Natural killer cell treated with Interleukin-12 subunit alpha and Interleukin-12 subunit beta and Interleukin-15 and Interleukin-18, amount 100 ng/mL, for 72 hours (primary cell): ENCODE measurements around the gene PIK3IP1. TPM values are rescaled to one million over a fixed set of nuclear protein-coding genes. Genes with fewer than 3 reads are reported as not detected.
"Not testable (repeated sequence)": the region's sequence is repeated elsewhere in the genome, so short reads cannot be mapped to it uniquely, and the experiment has no call there.

Experiments used
- ATAC-seq, 2 donors: fragments of 150-1000 bp; cut with Tn5 transposase in 1 of 2; sonication (Bioruptor Pico), chemical (Tn5 transposase) in 1 of 2; 2 replicates each; pipeline ENCODE4 v1.10.0; 2021
- DNase-seq: peaks from one replicate; pipeline ENCODE4 v3.0.0; 2022; ENCODE audit warnings: low spot score
- H3K27ac Mint-ChIP-seq, 2 donors: 1 replicate in 1 of 2; 2 replicates in 1 of 2; pipeline ENCODE4 v1.8.0; 2022; ENCODE audit warnings: mixed read lengths in 2 of 2, mild to moderate bottlenecking in 1 of 2, moderate library complexity in 1 of 2
- H3K27me3 Mint-ChIP-seq, 2 donors: 1 replicate in 1 of 2; 2 replicates in 1 of 2; pipeline ENCODE4 v1.8.0; 2022; ENCODE audit warnings: mixed read lengths in 2 of 2
- H3K36me3 Mint-ChIP-seq: one replicate; pipeline ENCODE4 v1.8.0; 2022; ENCODE audit warnings: mixed read lengths
- H3K4me1 Mint-ChIP-seq, 2 donors: 1 replicate in 1 of 2; 2 replicates in 1 of 2; pipeline ENCODE4 v1.8.0; 2022; ENCODE audit warnings: low read depth in 2 of 2, mixed read lengths in 2 of 2, mild to moderate bottlenecking in 1 of 2
- H3K4me3 Mint-ChIP-seq: one replicate; pipeline ENCODE4 v1.8.0; 2022; ENCODE audit warnings: mixed read lengths
- H3K9me3 Mint-ChIP-seq: 2 replicates; pipeline ENCODE4 v1.8.0; 2022; ENCODE audit warnings: mixed read lengths
- total RNA-seq, 2 donors: library from RNA; stranded (reverse); gene quantifications; one replicate each; pipeline ENCODE4 v1.2.3, GENCODE V29; 2022

Gene PIK3IP1
- total RNA-seq, 2 donors from 2014 or later: 0.74 to 1.0 TPM

DNA sequence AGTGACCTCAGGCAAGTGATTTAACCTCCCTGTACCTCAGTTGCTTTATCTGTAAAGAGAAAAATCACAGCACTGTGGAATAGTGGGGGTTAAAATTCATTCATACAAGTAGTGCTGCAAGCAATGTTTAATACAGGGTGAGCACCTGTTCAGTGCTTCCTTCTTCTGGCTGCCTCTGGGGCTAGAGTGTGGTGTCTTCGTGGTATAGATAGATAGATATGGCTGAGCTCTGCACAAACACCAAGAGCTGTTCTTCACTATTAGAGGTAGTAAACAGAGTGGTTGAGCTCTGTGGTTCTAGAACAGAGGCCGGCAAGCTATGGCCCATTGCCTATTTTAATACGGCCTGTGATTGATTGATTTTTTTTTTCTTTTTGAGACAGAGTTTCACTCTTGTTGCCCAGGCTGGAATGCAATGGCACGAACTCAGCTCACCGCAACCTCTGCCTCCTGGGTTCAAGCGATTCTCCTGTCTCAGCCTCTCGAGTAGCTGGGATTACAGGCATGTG, 47.3 kb downstream of the PIK3IP1 start:
- Mint-ChIP-seq H3K4me1 (peaks cover 32 to 44% of the 10 kb centered on the region in 2 donors), H3K36me3 (peaks cover 15% of the 10 kb centered on the region), H3K9me3 (no peaks in the 10 kb centered on the region), H3K27ac (peak overlapping the region in 1 of 2 donors; percentile 48), H3K27me3 (no peaks in the 10 kb centered on the region), H3K4me3 (no peak overlapping the region)
- DNase-seq: no peak
- ATAC-seq: no peak

DNA sequence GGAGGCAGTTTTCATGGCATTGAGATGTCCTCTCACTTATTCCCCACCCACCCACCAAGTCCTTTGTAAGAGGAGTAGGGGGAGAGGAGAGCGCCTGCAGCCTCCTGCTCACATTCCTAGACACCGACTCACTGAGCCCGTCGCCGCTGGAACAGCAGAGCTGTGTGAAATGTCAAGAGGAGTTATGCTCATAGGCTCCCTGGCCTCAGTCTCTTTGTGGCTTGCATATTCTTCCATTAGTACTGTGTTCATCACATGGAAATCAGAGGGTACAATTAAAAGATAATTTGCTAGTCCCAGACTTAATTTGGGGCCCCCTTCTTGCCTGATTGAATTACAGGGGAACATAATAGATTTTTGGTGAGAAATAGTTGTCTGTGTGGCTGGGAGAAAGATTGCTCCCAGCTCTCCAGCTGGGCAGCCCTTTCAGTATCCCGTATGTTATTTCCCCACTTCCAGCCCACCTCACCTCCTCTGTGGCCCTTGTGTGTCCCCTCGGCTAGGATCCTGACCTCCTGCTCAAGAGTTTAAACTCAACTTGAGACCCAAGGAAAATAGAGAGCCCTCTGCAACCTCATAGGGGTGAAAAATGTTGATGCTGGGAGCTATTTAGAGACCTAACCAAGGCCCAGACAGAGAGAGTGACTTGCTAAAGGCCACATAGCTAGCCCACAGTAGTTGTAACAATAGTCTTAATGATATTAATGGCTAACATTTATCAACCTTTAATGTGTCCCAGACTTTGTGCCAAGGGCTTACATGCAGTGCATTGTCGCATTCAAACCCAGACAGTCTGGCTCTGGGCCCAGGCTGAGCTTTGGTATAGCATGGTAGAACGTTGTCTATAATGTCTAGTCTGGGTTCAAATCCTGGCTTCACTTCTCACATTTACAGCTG, 48.0 kb downstream of the PIK3IP1 start:
- Mint-ChIP-seq H3K27me3 (no peaks in the 10 kb centered on the region), H3K27ac (peak overlapping the region in 1 of 2 donors; percentile 48), H3K4me1 (peaks cover 39 to 49% of the 10 kb centered on the region in 2 donors), H3K36me3 (peaks cover 19% of the 10 kb centered on the region), H3K9me3 (no peaks in the 10 kb centered on the region), H3K4me3 (no peak overlapping the region)
- ATAC-seq (no peak), DNase-seq (no peak)

DNA sequence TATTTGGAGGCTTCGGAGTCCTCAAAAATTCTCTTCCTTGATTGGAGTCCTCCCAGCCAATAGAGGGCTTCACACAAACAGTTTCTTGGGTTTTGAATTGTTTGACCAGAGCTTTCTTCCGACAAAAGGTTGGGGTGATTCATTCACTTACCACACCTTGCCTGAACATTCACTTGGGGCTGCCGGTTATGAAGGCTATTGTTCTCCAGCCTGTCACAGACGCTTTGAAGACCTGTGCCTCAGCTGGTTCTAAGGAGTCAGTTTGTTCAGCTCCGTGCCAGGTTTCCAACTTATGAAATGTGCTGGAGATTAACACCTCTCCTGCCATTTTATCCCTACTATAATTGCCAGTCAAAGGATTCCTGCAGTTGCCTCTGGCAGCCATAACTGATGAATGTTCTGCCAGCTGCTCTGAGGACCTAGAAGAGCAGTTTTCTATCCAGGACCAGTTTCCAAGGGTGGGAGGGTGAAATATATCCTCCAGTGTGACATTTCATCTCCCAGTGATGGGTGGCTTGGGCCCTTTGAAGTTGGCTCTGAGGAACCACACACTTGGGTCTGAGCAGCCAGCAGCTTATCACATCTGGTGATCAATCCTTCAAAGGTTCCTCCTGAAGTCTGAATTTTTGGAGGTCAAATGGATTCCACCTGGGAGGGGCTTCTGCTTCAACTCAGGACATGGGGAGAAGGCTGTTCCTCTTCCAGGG, 48.8 kb downstream of the PIK3IP1 start:
- peak overlapping the region in 1 of 2 donors; percentile 35 for H3K27ac Mint-ChIP-seq
- peaks cover 42 to 54% of the 10 kb centered on the region in 2 donors for H3K4me1 Mint-ChIP-seq
- ATAC-seq: no peak
- no peak for DNase-seq
- peaks cover 19% of the 10 kb centered on the region for H3K36me3 Mint-ChIP-seq
- H3K4me3 Mint-ChIP-seq: no peak overlapping the region
- no peaks in the 10 kb centered on the region for H3K9me3 Mint-ChIP-seq
- no peaks in the 10 kb centered on the region for H3K27me3 Mint-ChIP-seq

DNA sequence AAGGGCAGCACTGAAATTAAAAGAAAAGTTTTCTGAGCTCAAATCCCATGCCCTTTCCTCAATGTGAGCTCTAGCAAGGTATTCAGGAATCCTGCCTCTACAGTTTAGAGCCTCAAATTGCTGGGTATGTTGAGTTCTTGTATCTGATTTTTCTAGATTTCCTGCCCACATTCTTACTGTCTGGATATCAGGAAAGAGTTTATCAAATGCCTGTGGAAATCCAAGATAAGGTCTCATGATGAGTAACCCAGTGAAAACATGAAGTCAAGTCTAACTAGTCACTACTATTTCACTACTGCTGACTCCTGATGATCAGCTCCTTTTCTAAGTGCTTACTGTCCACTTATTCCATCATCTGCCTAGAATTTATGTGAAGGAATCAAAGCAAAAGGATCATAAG, 50.4 kb downstream of the PIK3IP1 start:
- ATAC-seq: no peak
- no peak for DNase-seq
- H3K27ac Mint-ChIP-seq: peak overlapping the region in 1 of 2 donors; percentile 30
- peaks cover 19% of the 10 kb centered on the region for H3K36me3 Mint-ChIP-seq
- no peaks in the 10 kb centered on the region for H3K27me3 Mint-ChIP-seq
- peaks cover 40 to 50% of the 10 kb centered on the region in 2 donors for H3K4me1 Mint-ChIP-seq
- H3K9me3 Mint-ChIP-seq: no peaks in the 10 kb centered on the region
- H3K4me3 Mint-ChIP-seq: peak overlapping the region; percentile 50

DNA sequence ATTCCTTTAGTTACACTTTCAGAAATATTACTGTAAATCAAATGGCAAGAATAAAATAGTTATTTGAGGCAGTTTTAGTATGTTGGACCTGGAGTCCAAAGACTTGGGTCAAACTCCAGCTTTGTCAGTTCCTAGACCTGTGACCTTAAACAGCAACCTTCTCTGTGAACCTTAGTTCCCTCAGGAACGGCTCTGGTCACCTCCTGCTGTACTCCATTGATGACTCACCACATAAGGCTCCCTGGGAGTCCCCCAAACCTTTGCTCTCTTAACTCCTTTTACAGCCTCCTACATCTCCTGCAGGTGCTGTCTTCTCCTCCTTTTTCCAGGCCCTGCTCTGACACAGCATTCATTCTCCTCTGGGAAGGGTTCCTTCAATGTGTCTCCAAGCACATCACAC, 51.1 kb downstream of the PIK3IP1 start:
- peaks cover 37 to 47% of the 10 kb centered on the region in 2 donors for H3K4me1 Mint-ChIP-seq
- no peaks in the 10 kb centered on the region for H3K9me3 Mint-ChIP-seq
- H3K27ac Mint-ChIP-seq: peak overlapping the region in 1 of 2 donors; percentile 30
- DNase-seq: no peak
- peaks cover 19% of the 10 kb centered on the region for H3K36me3 Mint-ChIP-seq
- no peaks in the 10 kb centered on the region for H3K27me3 Mint-ChIP-seq
- ATAC-seq: no peak
- peak overlapping the region; percentile 61 for H3K4me3 Mint-ChIP-seq

- Mint-ChIP-seq H3K27me3 (no peaks in the 10 kb centered on the region), H3K27ac (peak overlapping the region; percentile 5 to 15)
Observed at GRCh38 chr22:31239771-31240370, 52.4 kb downstream of the PIK3IP1 start.

GRCh38 chr22:31238057-31238456, 54.2 kb downstream of the PIK3IP1 start:
- H3K27me3 Mint-ChIP-seq: no peaks in the 10 kb centered on the region
- H3K9me3 Mint-ChIP-seq: no peaks in the 10 kb centered on the region
- H3K4me3 Mint-ChIP-seq: peak overlapping the region; percentile 68
- H3K36me3 Mint-ChIP-seq: peaks cover 37% of the 10 kb centered on the region
- ATAC-seq (peak; percentile 62 to 74), DNase-seq (no peak)
- H3K4me1 Mint-ChIP-seq: peaks cover 55 to 60% of the 10 kb centered on the region in 2 donors
- H3K27ac Mint-ChIP-seq: peak overlapping the region; percentile 39 to 100

More at GRCh38 chr22:31239771-31240370, 52.4 kb downstream of the PIK3IP1 start:
- Mint-ChIP-seq H3K4me1 (peaks cover 39 to 49% of the 10 kb centered on the region in 2 donors), H3K4me3 (peak overlapping the region; percentile 61), H3K36me3 (peaks cover 24% of the 10 kb centered on the region), H3K9me3 (no peaks in the 10 kb centered on the region)
- ATAC-seq: no peak
- no peak for DNase-seq

DNA sequence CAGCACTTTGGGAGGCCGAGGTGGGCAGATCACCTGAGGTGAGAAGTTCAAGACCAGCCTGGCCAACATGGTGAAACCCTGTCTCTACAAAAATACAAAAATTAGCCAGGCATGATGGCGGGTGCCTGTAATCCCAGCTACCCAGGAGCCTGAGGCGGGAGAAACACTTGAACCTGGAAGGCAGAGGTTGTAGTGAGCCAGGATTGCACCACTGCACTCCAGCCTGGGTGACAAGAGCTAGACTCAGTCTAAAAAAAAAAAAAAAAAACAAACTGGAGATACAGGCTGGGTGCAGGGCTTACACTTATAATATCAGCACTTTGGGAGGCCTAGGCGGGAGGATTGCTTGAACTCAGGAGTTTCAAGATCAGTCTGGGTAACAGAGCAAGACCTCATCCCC, 56.2 kb downstream of the PIK3IP1 start:
- H3K4me3 Mint-ChIP-seq: peak overlapping the region; percentile 91
- H3K9me3 Mint-ChIP-seq, H3K27me3 Mint-ChIP-seq, DNase-seq, ATAC-seq: not testable (repeated sequence)
- peaks cover 56 to 58% of the 10 kb centered on the region in 2 donors for H3K4me1 Mint-ChIP-seq
- H3K27ac Mint-ChIP-seq: peak overlapping the region; percentile 98 to 100
- peaks cover 30% of the 10 kb centered on the region for H3K36me3 Mint-ChIP-seq

GRCh38 chr22:31235081-31235480, 57.2 kb downstream of the PIK3IP1 start:
- DNase-seq (peak; percentile 83), ATAC-seq (peak; percentile 29 to 61)
- H3K36me3 Mint-ChIP-seq: peaks cover 27% of the 10 kb centered on the region
- no peaks in the 10 kb centered on the region for H3K27me3 Mint-ChIP-seq
- H3K9me3 Mint-ChIP-seq: no peaks in the 10 kb centered on the region
- peaks cover 58 to 61% of the 10 kb centered on the region in 2 donors for H3K4me1 Mint-ChIP-seq
- peak overlapping the region; percentile 91 for H3K4me3 Mint-ChIP-seq
- peak overlapping the region; percentile 98 to 100 for H3K27ac Mint-ChIP-seq

- H3K27me3 Mint-ChIP-seq: no peaks in the 10 kb centered on the region
- H3K4me1 Mint-ChIP-seq: peaks cover 61 to 66% of the 10 kb centered on the region in 2 donors
- DNase-seq (no peak), ATAC-seq (no peak)
- H3K36me3 Mint-ChIP-seq: peaks cover 26% of the 10 kb centered on the region
- no peaks in the 10 kb centered on the region for H3K9me3 Mint-ChIP-seq
- peak overlapping the region; percentile 98 to 100 for H3K27ac Mint-ChIP-seq
- peak overlapping the region; percentile 64 for H3K4me3 Mint-ChIP-seq
Observed at GRCh38 chr22:31233001-31233400, 59.3 kb downstream of the PIK3IP1 start.

Other genes with a start within 250 kb of the PIK3IP1 start
- gene SMTN, start 211.2 kb downstream of the PIK3IP1 start, total RNA-seq: 10 to 100 TPM; 17.2 to 19.9 TPM
- gene SELENOM, start 184.9 kb downstream of the PIK3IP1 start, total RNA-seq: 1 to 10 TPM; 4.4 to 6.0 TPM
- under 1 TPM in 1 of 2 donors, not detected in 1; 0.19 TPM for gene INPP5J, start 169.5 kb downstream of the PIK3IP1 start, total RNA-seq
- not detected for gene PLA2G3, start 152.0 kb downstream of the PIK3IP1 start, total RNA-seq
- 10 to 100 TPM; 22.1 to 31.2 TPM for gene RNF185, start 132.3 kb downstream of the PIK3IP1 start, total RNA-seq
- 100 to 1,000 TPM; 390 to 657 TPM for gene LIMK2, start 80.2 kb downstream of the PIK3IP1 start, total RNA-seq
- gene PATZ1, start 53.9 kb upstream of the PIK3IP1 start, total RNA-seq: 10 to 100 TPM; 13.9 to 34.1 TPM
- gene DRG1, start 107.1 kb upstream of the PIK3IP1 start, total RNA-seq: 100 to 1,000 TPM; 111 to 138 TPM
- gene EIF4ENIF1, start 197.4 kb upstream of the PIK3IP1 start, total RNA-seq: 100 to 1,000 TPM in 1 of 2 donors, 10 to 100 TPM in 1; 83.4 to 107 TPM
- gene SFI1, start 204.0 kb upstream of the PIK3IP1 start, total RNA-seq: 100 to 1,000 TPM; 213 to 332 TPM